GM23248 (cell line): Measurements from ENCODE around the gene TPO.

ENCODE experiments used
- EZH2 ChIP-seq: fragments of 200-600 bp; sonication (generic); IDR thresholded peaks from 2 replicates; pipeline ENCODE4 v1.6.1; 2018; ENCODE audit warnings: antibody characterized with exemption, mild to moderate bottlenecking; ENCODE audit not compliant: insufficient read depth, poor library complexity, severe bottlenecking
- EZH2phosphoT487 ChIP-seq: fragments of 200-600 bp; sonication (generic); IDR thresholded peaks from 2 replicates; pipeline ENCODE4 v1.6.1; 2018; ENCODE audit warnings: antibody characterized with exemption, moderate library complexity, mild to moderate bottlenecking, low read depth; ENCODE audit not compliant: insufficient read depth

DNA sequence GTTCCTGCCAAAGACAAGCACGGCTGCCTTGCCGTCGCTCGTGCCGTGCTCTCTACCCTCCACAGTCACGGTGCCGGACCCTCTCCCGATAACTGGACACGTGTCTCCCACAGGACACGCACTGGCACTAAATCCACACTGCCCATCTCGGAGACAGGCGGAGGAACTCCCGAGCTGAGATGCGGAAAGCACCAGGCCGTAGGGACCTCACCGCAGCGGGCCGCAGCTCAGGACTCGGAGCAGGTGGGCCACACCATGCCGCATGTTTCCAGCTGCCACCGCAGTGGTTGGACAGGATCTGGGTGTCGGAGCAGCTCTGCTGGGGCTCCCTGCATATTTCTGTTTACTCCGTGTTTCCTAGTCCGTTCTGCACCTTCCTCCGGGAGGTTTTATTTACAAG lies 127.2 kb downstream of the TPO start:
- TF ChIP-seq EZH2 (no peak), EZH2phosphoT487 (no peak)
